HepG2 (cell line): Measurements from ENCODE around the gene PEX11B. TPM values are rescaled to one million over a fixed set of nuclear protein-coding genes. Genes with fewer than 3 reads are reported as not detected.

ENCODE experiments used
- CEBPG ChIP-seq: IDR thresholded peaks from 2 replicates; pipeline ENCODE4 v1.6.1; 2016
- CEBPZ ChIP-seq: IDR thresholded peaks from 2 replicates; pipeline ENCODE4 v1.6.1; 2012; ENCODE audit warnings: low read length, improper control_type of control experiment
- FOXO1 ChIP-seq: sonication (generic); formaldehyde crosslinking; IDR thresholded peaks from 2 replicates; pipeline ENCODE4 v1.4.0; 2020; ENCODE audit warnings: missing genetic modification reagents
- HNRNPL ChIP-seq: fragments of 200-400 bp; formaldehyde crosslinking; IDR thresholded peaks from 2 replicates; pipeline ENCODE4 v1.6.1; 2017; ENCODE audit warnings: mild to moderate bottlenecking, low read depth, low read length
- MTF2 ChIP-seq: sonication (generic); formaldehyde crosslinking; IDR thresholded peaks from 2 replicates; pipeline ENCODE4 v1.5.0; 2020; ENCODE audit warnings: missing genetic modification reagents, borderline replicate concordance
- NFE2 ChIP-seq: sonication (generic); formaldehyde crosslinking; IDR thresholded peaks from 2 replicates; pipeline ENCODE4 v1.4.0; 2020; ENCODE audit warnings: missing genetic modification reagents
- RAD51 ChIP-seq: fragments of 450-650 bp; IDR thresholded peaks from 2 replicates; pipeline ENCODE4 v1.6.1; 2016; ENCODE audit warnings: borderline replicate concordance
- RBFOX2 ChIP-seq: fragments of 200-400 bp; formaldehyde crosslinking; IDR thresholded peaks from 2 replicates; pipeline ENCODE4 v1.6.1; 2017; ENCODE audit warnings: low read depth, mild to moderate bottlenecking, low read length
- REL ChIP-seq: sonication (generic); formaldehyde crosslinking; conservative IDR thresholded peaks from 2 replicates; pipeline ENCODE4 v1.8.0; 2022; ENCODE audit warnings: mild to moderate bottlenecking, missing genetic modification reagents, moderate library complexity
- RFXAP ChIP-seq: sonication (generic); formaldehyde crosslinking; IDR thresholded peaks from 2 replicates; pipeline ENCODE4 v1.4.0; 2020; ENCODE audit warnings: missing genetic modification reagents, borderline replicate concordance
- SCMH1 ChIP-seq: sonication (generic); formaldehyde crosslinking; IDR thresholded peaks from 2 replicates; pipeline ENCODE4 v1.9.0; 2021; ENCODE audit warnings: missing genetic modification reagents, mild to moderate bottlenecking, borderline replicate concordance
- TEAD2 ChIP-seq: sonication (generic); formaldehyde crosslinking; IDR thresholded peaks from 2 replicates; pipeline ENCODE4 v1.9.0; 2021; ENCODE audit warnings: missing genetic modification reagents
- TFAP4 ChIP-seq: sonication (generic); IDR thresholded peaks from 2 replicates; pipeline ENCODE4 v1.6.1; 2016; ENCODE audit warnings: low read depth, borderline replicate concordance
- TGIF2 ChIP-seq: IDR thresholded peaks from 2 replicates; pipeline ENCODE4 v1.6.1; 2016; ENCODE audit warnings: control low read depth, missing compliant biosample characterization
- ZFP41 ChIP-seq: sonication (generic); formaldehyde crosslinking; IDR thresholded peaks from 2 replicates; pipeline ENCODE4 v1.4.0; 2020; ENCODE audit warnings: mild to moderate bottlenecking, missing genetic modification reagents, borderline replicate concordance
- ZMYM4 ChIP-seq: sonication (generic); formaldehyde crosslinking; IDR thresholded peaks from 2 replicates; pipeline ENCODE4 v1.8.1; 2023; ENCODE audit warnings: mild to moderate bottlenecking, missing genetic modification reagents
- ZNF225 ChIP-seq: sonication (generic); formaldehyde crosslinking; IDR thresholded peaks from 2 replicates; pipeline ENCODE4 v1.4.0; 2020; ENCODE audit warnings: mild to moderate bottlenecking, missing genetic modification reagents
- ZNF296 ChIP-seq: sonication (generic); formaldehyde crosslinking; conservative IDR thresholded peaks from 2 replicates; pipeline ENCODE4 v1.5.0; 2020; ENCODE audit warnings: mild to moderate bottlenecking, missing genetic modification reagents
- ZNF331 ChIP-seq: sonication (generic); formaldehyde crosslinking; IDR thresholded peaks from 2 replicates; pipeline ENCODE4 v1.4.0; 2020; ENCODE audit warnings: missing genetic modification reagents
- ZNF367 ChIP-seq: sonication (generic); formaldehyde crosslinking; IDR thresholded peaks from 2 replicates; pipeline ENCODE4 v1.4.0; 2020; ENCODE audit warnings: missing genetic modification reagents, borderline replicate concordance
- ZNF484 ChIP-seq: sonication (generic); formaldehyde crosslinking; IDR thresholded peaks from 2 replicates; pipeline ENCODE4 v1.5.1; 2020; ENCODE audit warnings: mild to moderate bottlenecking, low read depth, missing genetic modification reagents, borderline replicate concordance
- ZNF737 ChIP-seq: sonication (generic); formaldehyde crosslinking; IDR thresholded peaks from 2 replicates; pipeline ENCODE4 v1.5.0; 2020; ENCODE audit warnings: missing genetic modification reagents, mild to moderate bottlenecking, borderline replicate concordance
- ZNF850 ChIP-seq: sonication (generic); formaldehyde crosslinking; conservative IDR thresholded peaks from 2 replicates; pipeline ENCODE4 v1.9.0; 2021; ENCODE audit warnings: mild to moderate bottlenecking, missing genetic modification reagents
- polyA plus RNA-seq, 8 experiments: library from polyadenylated mRNA; depleted of rRNA in 3 of 8; stranded (reverse) in 7 of 8; unstranded in 1 of 8; fragments of >200 nt; fragmentation: Illumina TruSeq in 4 of 8; extraction: Trizol in 4 of 8; gene quantifications; 2 replicates each; pipeline versions ENCODE4 v1.2.1 to v1.2.3, GENCODE V29; 2011 to 2016; ENCODE audit warnings: low read depth in 4 of 8, missing spikeins in 1 of 8, mixed read lengths in 1 of 8; ENCODE audit not compliant: insufficient read depth in 1 of 8
- total RNA-seq, 5 experiments: library from RNA; depleted of rRNA; stranded (reverse); fragments of >200 nt; fragmentation: Illumina TruSeq; extraction: Trizol; gene quantifications; 2 replicates each; pipeline ENCODE4 v1.2.3, GENCODE V29; 2016; ENCODE audit warnings: low read depth in 1 of 5
- TF ChIP-seq, protein P1 (sequence below): sonication (generic); formaldehyde crosslinking; IDR thresholded peaks from 2 replicates; pipeline ENCODE4 v1.5.0; 2020; ENCODE audit warnings: missing genetic modification reagents
- TF ChIP-seq, protein P2 (sequence below): IDR thresholded peaks from 2 replicates; pipeline ENCODE4 v1.6.1; 2016; ENCODE audit warnings: missing genetic modification reagents, missing compliant biosample characterization
- TF ChIP-seq, protein P3 (sequence below): sonication (generic); formaldehyde crosslinking; IDR thresholded peaks from 2 replicates; pipeline ENCODE4 v1.9.0; 2022; ENCODE audit warnings: missing genetic modification reagents, mild to moderate bottlenecking, borderline replicate concordance

Gene PEX11B
- total and polyA plus RNA-seq, 2 of the 13 experiments (the other 11 are each of a cell fraction or from before 2014, with no cell fraction given), result 21.6 to 48.4 TPM

DNA sequence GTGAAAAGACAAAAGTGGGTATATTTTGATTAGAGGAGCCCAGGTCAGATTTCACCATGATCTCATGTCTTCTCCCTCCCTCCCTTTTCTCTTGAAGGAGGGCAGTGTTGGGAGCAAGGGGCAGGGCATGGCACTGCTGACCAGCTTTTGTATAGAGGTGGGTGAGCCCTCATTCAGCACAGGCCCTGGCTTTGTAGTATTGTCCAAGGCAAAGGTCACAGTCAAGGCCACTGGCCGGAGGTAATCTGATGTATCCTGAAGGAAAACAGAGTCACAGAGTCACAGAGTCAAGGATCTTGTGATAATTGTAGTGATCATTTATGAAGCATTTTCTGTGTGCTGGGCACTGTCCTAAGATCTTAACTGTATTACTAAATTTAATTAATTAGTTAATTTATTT, 20.5 kb downstream of the PEX11B start (continued):
- no peak for TF ChIP-seq RBFOX2
- TF ChIP-seq ZNF737 (CRISPR knock-in tag), result no peak
- no peak for TF ChIP-seq ZNF484 (CRISPR knock-in tag)
- no peak for TF ChIP-seq RAD51
- TF ChIP-seq, protein P1, sequence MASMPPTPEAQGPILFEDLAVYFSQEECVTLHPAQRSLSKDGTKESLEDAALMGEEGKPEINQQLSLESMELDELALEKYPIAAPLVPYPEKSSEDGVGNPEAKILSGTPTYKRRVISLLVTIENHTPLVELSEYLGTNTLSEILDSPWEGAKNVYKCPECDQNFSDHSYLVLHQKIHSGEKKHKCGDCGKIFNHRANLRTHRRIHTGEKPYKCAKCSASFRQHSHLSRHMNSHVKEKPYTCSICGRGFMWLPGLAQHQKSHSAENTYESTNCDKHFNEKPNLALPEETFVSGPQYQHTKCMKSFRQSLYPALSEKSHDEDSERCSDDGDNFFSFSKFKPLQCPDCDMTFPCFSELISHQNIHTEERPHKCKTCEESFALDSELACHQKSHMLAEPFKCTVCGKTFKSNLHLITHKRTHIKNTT (CRISPR knock-in tag), result no peak
- no peak for TF ChIP-seq RFXAP
- TF ChIP-seq, protein P2, sequence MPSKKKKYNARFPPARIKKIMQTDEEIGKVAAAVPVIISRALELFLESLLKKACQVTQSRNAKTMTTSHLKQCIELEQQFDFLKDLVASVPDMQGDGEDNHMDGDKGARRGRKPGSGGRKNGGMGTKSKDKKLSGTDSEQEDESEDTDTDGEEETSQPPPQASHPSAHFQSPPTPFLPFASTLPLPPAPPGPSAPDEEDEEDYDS, result no peak
- no peak for TF ChIP-seq TGIF2
- no peak for TF ChIP-seq MTF2 (CRISPR knock-in tag)
- TF ChIP-seq ZNF331, result no peak
- TF ChIP-seq ZFP41 (CRISPR knock-in tag), result no peak
- TF ChIP-seq HNRNPL, result 0 out of 2 replicates have a peak, but pooled peaks have one; percentile 29
- TF ChIP-seq ZMYM4 (CRISPR knock-in tag), result no peak
- TF ChIP-seq ZNF296, result no peak
- TF ChIP-seq ZNF225 (CRISPR knock-in tag), result no peak
- TF ChIP-seq ZNF850 (CRISPR knock-in tag), result no peak
- TF ChIP-seq CEBPZ, result no peak
- no peak for TF ChIP-seq NFE2 (CRISPR knock-in tag)
- no peak for TF ChIP-seq SCMH1 (CRISPR knock-in tag)
- no peak for TF ChIP-seq CEBPG (CRISPR knock-in tag)
- no peak for TF ChIP-seq TEAD2 (CRISPR knock-in tag)
- TF ChIP-seq FOXO1 (CRISPR knock-in tag), result peak; percentile 59
- TF ChIP-seq ZNF367 (CRISPR knock-in tag), result no peak
- TF ChIP-seq, protein P3, sequence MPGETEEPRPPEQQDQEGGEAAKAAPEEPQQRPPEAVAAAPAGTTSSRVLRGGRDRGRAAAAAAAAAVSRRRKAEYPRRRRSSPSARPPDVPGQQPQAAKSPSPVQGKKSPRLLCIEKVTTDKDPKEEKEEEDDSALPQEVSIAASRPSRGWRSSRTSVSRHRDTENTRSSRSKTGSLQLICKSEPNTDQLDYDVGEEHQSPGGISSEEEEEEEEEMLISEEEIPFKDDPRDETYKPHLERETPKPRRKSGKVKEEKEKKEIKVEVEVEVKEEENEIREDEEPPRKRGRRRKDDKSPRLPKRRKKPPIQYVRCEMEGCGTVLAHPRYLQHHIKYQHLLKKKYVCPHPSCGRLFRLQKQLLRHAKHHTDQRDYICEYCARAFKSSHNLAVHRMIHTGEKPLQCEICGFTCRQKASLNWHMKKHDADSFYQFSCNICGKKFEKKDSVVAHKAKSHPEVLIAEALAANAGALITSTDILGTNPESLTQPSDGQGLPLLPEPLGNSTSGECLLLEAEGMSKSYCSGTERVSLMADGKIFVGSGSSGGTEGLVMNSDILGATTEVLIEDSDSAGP (CRISPR knock-in tag), result no peak
- no peak for TF ChIP-seq TFAP4
- TF ChIP-seq REL (CRISPR knock-in tag), result no peak
